ENCODE data around the gene SDCCAG8. TPM values are rescaled to one million over a fixed set of nuclear protein-coding genes. Genes with fewer than 3 reads are reported as not detected.

SDCCAG8 gene
- total RNA-seq, 1 experiment from 2014 or later = 194 TPM

- H3K4me2 ChIP-seq (ENCODE audit: low read length) = no peak overlapping the region
- POLR2A ChIA-PET (ENCODE audit: unreplicated experiment) = no interaction called here
- intact Hi-C loops (cut with micrococcal nuclease) = no loop called here
Observed at GRCh38 chr1:243244432-243244841, 11.4 kb upstream of the SDCCAG8 start.

GRCh38 chr1:243246916-243247315 lies 8.9 kb upstream of the SDCCAG8 start:
- no peaks in the 10 kb centered on the region for H3K9me3 ChIP-seq (ENCODE audit: low read length)
- CTCF ChIA-PET = no interaction called here
- no peaks in the 10 kb centered on the region for H3K36me3 ChIP-seq (ENCODE audit: low read depth, low read length)
- no peaks in the 10 kb centered on the region for H3K27me3 ChIP-seq (ENCODE audit: low read length)
- H3K4me2 ChIP-seq (ENCODE audit: low read length) = peak overlapping the region; percentile 11; the same call in 1 of the 2 replicates
- BruUV-seq (replicated peaks) = no TSS peak
- H3K4me3 ChIP-seq (ENCODE audit: low read length) = no peak overlapping the region
- POLR2A ChIA-PET (ENCODE audit: unreplicated experiment) = interaction anchor here (0.6 kb wide), 1 partner anchor 9 kb away, joined by 5 read pairs; the partner anchor contains the start of gene SDCCAG8
- H3K4me1 ChIP-seq (ENCODE audit: insufficient read depth, low read length) = peaks cover 29% of the 10 kb centered on the region
- peaks cover 96% of the 10 kb centered on the region for H3K79me2 ChIP-seq (ENCODE audit: low read length)
- H2AFZ ChIP-seq (ENCODE audit: low read length) = no peak overlapping the region
- H3K27ac ChIP-seq (ENCODE audit: low read length) = 0 out of 2 replicates have a peak overlapping the region, but pooled peaks have one; percentile 1
- H3F3A ChIP-seq (ENCODE audit: low read length, unreplicated experiment) = no peaks in the 10 kb centered on the region
- no peak overlapping the region for H3K9ac ChIP-seq (ENCODE audit: low read length)
- no peaks in the 10 kb centered on the region for H3K9me2 ChIP-seq (replicated peaks; ENCODE audit: low read length)
- DNase-seq (peak; percentile 70), ATAC-seq (peak; percentile 46)
- intact Hi-C loops (cut with micrococcal nuclease) = no loop called here
- no peak for TF ChIP-seq EZH2phosphoT487 (IDR thresholded peaks at IDR 0.05; ENCODE audit: borderline replicate concordance, low read length)
- TF ChIP-seq EZH2 (IDR thresholded peaks at IDR 0.05; ENCODE audit: low read length, unreplicated experiment) = no peak
- TF ChIP-seq CTCF (conservative IDR thresholded peaks at IDR 0.05; ENCODE audit: low read depth, low read length) = no peak
- H4K20me1 ChIP-seq (ENCODE audit: low read length) = peaks cover 19% of the 10 kb centered on the region; the same call in 1 of the 2 replicates

More at GRCh38 chr1:243244432-243244841, 11.4 kb upstream of the SDCCAG8 start:
- peaks cover 95% of the 10 kb centered on the region for H3K79me2 ChIP-seq (ENCODE audit: low read length)
- H3K27ac ChIP-seq (ENCODE audit: low read length) = no peak overlapping the region
- BruUV-seq (replicated peaks) = no TSS peak
- no peaks in the 10 kb centered on the region for H3K9me2 ChIP-seq (replicated peaks; ENCODE audit: low read length)
- H3K9ac ChIP-seq (ENCODE audit: low read length) = no peak overlapping the region
- no peaks in the 10 kb centered on the region for H3F3A ChIP-seq (ENCODE audit: low read length, unreplicated experiment)
- H3K36me3 ChIP-seq (ENCODE audit: low read depth, low read length) = no peaks in the 10 kb centered on the region
- DNase-seq (no peak), ATAC-seq (no peak)
- no peaks in the 10 kb centered on the region for H3K27me3 ChIP-seq (ENCODE audit: low read length)
- TF ChIP-seq EZH2 (IDR thresholded peaks at IDR 0.05; ENCODE audit: low read length, unreplicated experiment) = no peak
- TF ChIP-seq EZH2phosphoT487 (IDR thresholded peaks at IDR 0.05; ENCODE audit: borderline replicate concordance, low read length) = no peak
- TF ChIP-seq CTCF (conservative IDR thresholded peaks at IDR 0.05; ENCODE audit: low read depth, low read length) = no peak
- no peaks in the 10 kb centered on the region for H3K9me3 ChIP-seq (ENCODE audit: low read length)
- no peak overlapping the region for H3K4me3 ChIP-seq (ENCODE audit: low read length)
- H2AFZ ChIP-seq (ENCODE audit: low read length) = no peak overlapping the region
- CTCF ChIA-PET = no interaction called here
- H3K4me1 ChIP-seq (ENCODE audit: insufficient read depth, low read length) = peaks cover 8% of the 10 kb centered on the region
- H4K20me1 ChIP-seq (ENCODE audit: low read length) = no peaks in the 10 kb centered on the region

- Histone ChIP-seq H3K36me3 (ENCODE audit: low read depth, low read length) (no peaks in the 10 kb centered on the region), H3K27ac (ENCODE audit: low read length) (no peak overlapping the region), H3K4me2 (ENCODE audit: low read length) (no peak overlapping the region), H3K4me1 (ENCODE audit: insufficient read depth, low read length) (peaks cover 36% of the 10 kb centered on the region), H3K79me2 (ENCODE audit: low read length) (peaks cover 97% of the 10 kb centered on the region), H4K20me1 (ENCODE audit: low read length) (peaks cover 25% of the 10 kb centered on the region; the same call in 1 of the 2 replicates), H3K27me3 (ENCODE audit: low read length) (no peaks in the 10 kb centered on the region), H3K4me3 (ENCODE audit: low read length) (no peak overlapping the region), H2AFZ (ENCODE audit: low read length) (no peak overlapping the region), H3K9me3 (ENCODE audit: low read length) (no peaks in the 10 kb centered on the region), H3K9ac (ENCODE audit: low read length) (no peak overlapping the region), H3F3A (ENCODE audit: low read length, unreplicated experiment) (no peaks in the 10 kb centered on the region), H3K9me2 (replicated peaks; ENCODE audit: low read length) (no peaks in the 10 kb centered on the region)
- CTCF ChIA-PET = no interaction called here
- POLR2A ChIA-PET (ENCODE audit: unreplicated experiment) = no interaction called here
- ATAC-seq (no peak), DNase-seq (no peak)
- TF ChIP-seq CTCF (conservative IDR thresholded peaks at IDR 0.05; ENCODE audit: low read depth, low read length) (no peak), EZH2 (IDR thresholded peaks at IDR 0.05; ENCODE audit: low read length, unreplicated experiment) (no peak), EZH2phosphoT487 (IDR thresholded peaks at IDR 0.05; ENCODE audit: borderline replicate concordance, low read length) (no peak)
- intact Hi-C loops (cut with micrococcal nuclease) = no loop called here
- no TSS peak for BruUV-seq (replicated peaks)
Observed at GRCh38 chr1:243247901-243248300, 7.9 kb upstream of the SDCCAG8 start.
